Measurements from ENCODE around the gene TMEM244. TPM values are rescaled to one million over a fixed set of nuclear protein-coding genes. Genes with fewer than 3 reads are reported as not detected.
A peak's percentile ranks its signal among the peaks of the same experiment; 100 is the strongest.

TMEM244 gene
- total and polyA plus RNA-seq, 9 of the 15 experiments (the other 6 are each of a cell fraction or from before 2014, with no cell fraction given), result not detected

DNA sequence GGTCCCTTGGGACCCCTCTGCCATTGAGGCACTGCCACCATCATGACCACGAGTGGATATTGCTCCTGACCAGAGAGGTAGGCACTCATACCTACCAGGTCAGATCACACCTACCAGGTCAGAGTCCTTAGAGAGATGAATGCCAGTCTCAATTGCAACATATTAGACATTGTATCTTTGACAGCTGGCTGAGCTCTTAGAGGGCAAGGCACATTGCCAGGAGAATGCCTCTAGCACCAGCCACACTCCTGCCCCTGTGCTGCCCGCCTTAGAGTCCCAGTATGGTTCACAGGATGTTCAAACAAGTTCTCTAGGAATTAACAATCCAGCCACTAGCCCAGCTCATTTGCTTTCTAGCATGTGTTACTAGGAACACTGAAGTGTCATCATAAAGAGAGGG lies 65.9 kb downstream of the TMEM244 start (continued):
- no peak for TF ChIP-seq ETV5 (CRISPR knock-in tag; IDR thresholded peaks at IDR 0.05; ENCODE audit: low read depth)
- TF ChIP-seq, protein P1, sequence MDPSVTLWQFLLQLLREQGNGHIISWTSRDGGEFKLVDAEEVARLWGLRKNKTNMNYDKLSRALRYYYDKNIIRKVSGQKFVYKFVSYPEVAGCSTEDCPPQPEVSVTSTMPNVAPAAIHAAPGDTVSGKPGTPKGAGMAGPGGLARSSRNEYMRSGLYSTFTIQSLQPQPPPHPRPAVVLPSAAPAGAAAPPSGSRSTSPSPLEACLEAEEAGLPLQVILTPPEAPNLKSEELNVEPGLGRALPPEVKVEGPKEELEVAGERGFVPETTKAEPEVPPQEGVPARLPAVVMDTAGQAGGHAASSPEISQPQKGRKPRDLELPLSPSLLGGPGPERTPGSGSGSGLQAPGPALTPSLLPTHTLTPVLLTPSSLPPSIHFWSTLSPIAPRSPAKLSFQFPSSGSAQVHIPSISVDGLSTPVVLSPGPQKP (CRISPR knock-in tag; IDR thresholded peaks at IDR 0.05), result no peak
- TF ChIP-seq, protein P2, sequence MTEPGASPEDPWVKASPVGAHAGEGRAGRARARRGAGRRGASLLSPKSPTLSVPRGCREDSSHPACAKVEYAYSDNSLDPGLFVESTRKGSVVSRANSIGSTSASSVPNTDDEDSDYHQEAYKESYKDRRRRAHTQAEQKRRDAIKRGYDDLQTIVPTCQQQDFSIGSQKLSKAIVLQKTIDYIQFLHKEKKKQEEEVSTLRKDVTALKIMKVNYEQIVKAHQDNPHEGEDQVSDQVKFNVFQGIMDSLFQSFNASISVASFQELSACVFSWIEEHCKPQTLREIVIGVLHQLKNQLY (CRISPR knock-in tag; conservative IDR thresholded peaks at IDR 0.05), result no peak

DNA sequence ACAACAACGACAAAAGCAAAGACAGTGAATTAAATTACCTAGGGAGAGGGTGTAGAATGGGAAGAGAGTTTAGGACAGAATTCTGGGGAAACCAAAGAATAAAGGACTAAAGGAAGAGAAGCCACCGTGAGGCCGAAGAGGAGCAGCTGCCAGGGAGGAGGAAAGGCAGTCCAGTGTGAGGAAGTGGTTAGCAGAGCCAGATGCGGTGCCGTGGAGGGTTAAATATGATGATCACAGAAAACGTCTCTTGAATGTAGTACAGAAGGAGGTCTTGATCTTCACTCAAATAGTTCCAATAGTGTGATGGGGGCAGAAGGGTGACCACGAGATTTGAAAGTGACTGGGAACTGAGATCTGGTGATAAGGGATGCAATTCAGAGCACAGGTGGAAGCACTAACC lies 67.7 kb downstream of the TMEM244 start:
- DNase-seq (ENCODE audit: extremely low read depth in 1 of 4, low spot score in 3 of 4) (no peak), ATAC-seq (no peak), FAIRE-seq (no peak)
- H3K4me2 ChIP-seq (ENCODE audit: insufficient read depth, low read length), result no peak overlapping the region
- TF ChIP-seq HSF4 (CRISPR knock-in tag; IDR thresholded peaks at IDR 0.05; ENCODE audit: borderline replicate concordance) (no peak), SPI1 (IDR thresholded peaks at IDR 0.05; ENCODE audit: borderline replicate concordance, low read depth, low read length) (0 out of 2 replicates have a peak, but pooled peaks have one; percentile 30)
- H3K36me3 ChIP-seq (ENCODE audit: control insufficient read depth, insufficient read depth, low read length), result no peaks in the 10 kb centered on the region
- H3K27me3 ChIP-seq (ENCODE audit: control insufficient read depth in 2 of 2, insufficient read depth in 2 of 2, low read length in 2 of 2), result no peaks in the 10 kb centered on the region
- H4K20me1 ChIP-seq (replicated peaks; ENCODE audit: control insufficient read depth, insufficient read depth, low read length), result no peaks in the 10 kb centered on the region
- POLR2A ChIA-PET, result no interaction called here
- H3K9me3 ChIP-seq (replicated peaks; ENCODE audit: control insufficient read depth, insufficient read depth, low read depth, low read length), result no peaks in the 10 kb centered on the region
- H3K4me3 ChIP-seq, result no peak overlapping the region
- in situ Hi-C loops (cut with MboI), result no loop called here
- WGBS (ENCODE audit: insufficient coverage, low coverage, missing lambda C conversion rate), result 27% methylated on average over 7 of the region's 7 CpGs
- 0 out of 2 replicates have a peak overlapping the region, but pooled peaks have one; percentile 23 for H2AFZ ChIP-seq (ENCODE audit: low read depth, low read length)
- BruUV-seq (replicated peaks), result no TSS peak
- no peaks in the 10 kb centered on the region; a peak in 1 of 5 replicates for H3K4me1 ChIP-seq (replicated peaks in 1 of 2; ENCODE audit: control insufficient read depth in 2 of 2, insufficient read depth in 2 of 2, low read length in 2 of 2)
- no peak overlapping the region for H3K9ac ChIP-seq (ENCODE audit: insufficient read depth in 1 of 2, low read depth in 2 of 2, low read length in 2 of 2)
- H3K9me1 ChIP-seq (ENCODE audit: control insufficient read depth, insufficient read depth, low read length), result no peaks in the 10 kb centered on the region
- intact Hi-C loops (cut with micrococcal nuclease), result no loop called here
- CTCF ChIA-PET (ENCODE audit: low intra/inter-chr PET ratio), result no interaction called here
- H3K27ac ChIP-seq (ENCODE audit: extremely low read depth, low read depth, low read length), result no peak overlapping the region
- H3K79me2 ChIP-seq (ENCODE audit: control insufficient read depth, insufficient read depth, low read length), result no peaks in the 10 kb centered on the region

Data from K562 (cell line).